ENCODE measurements around the gene EXOC6B.

GRCh38 chr2:72141032-72141645 is 684.7 kb downstream of the EXOC6B start:
- TF ChIP-seq, protein P1, sequence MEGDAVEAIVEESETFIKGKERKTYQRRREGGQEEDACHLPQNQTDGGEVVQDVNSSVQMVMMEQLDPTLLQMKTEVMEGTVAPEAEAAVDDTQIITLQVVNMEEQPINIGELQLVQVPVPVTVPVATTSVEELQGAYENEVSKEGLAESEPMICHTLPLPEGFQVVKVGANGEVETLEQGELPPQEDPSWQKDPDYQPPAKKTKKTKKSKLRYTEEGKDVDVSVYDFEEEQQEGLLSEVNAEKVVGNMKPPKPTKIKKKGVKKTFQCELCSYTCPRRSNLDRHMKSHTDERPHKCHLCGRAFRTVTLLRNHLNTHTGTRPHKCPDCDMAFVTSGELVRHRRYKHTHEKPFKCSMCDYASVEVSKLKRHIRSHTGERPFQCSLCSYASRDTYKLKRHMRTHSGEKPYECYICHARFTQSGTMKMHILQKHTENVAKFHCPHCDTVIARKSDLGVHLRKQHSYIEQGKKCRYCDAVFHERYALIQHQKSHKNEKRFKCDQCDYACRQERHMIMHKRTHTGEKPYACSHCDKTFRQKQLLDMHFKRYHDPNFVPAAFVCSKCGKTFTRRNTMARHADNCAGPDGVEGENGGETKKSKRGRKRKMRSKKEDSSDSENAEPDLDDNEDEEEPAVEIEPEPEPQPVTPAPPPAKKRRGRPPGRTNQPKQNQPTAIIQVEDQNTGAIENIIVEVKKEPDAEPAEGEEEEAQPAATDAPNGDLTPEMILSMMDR (IDR thresholded peaks at IDR 0.05), result no peak
- TF ChIP-seq POLR2A (IDR thresholded peaks at IDR 0.05), result no peak
- TF ChIP-seq POLR2AphosphoS5 (IDR thresholded peaks at IDR 0.05), result no peak

Data from prostate gland (tissue), 2 donors.